Osteocyte (in vitro differentiated cells): ENCODE results near the gene DHRS13. TPM values are rescaled to one million over a fixed set of nuclear protein-coding genes. Genes with fewer than 3 reads are reported as not detected.
"Not testable (repeated sequence)": the region's sequence is repeated elsewhere in the genome, so short reads cannot be mapped to it uniquely, and the experiment has no call there.

Source experiments
- DNase-seq: peaks from one replicate; pipeline ENCODE4 v3.0.0; 2021; ENCODE audit warnings: mixed read lengths; ENCODE audit not compliant: unreplicated experiment; ENCODE audit errors: extremely low spot score
- H3K27ac Mint-ChIP-seq: one replicate; pipeline ENCODE4 v1.8.0; 2021; ENCODE audit warnings: mild to moderate bottlenecking, mixed read lengths; ENCODE audit not compliant: unreplicated experiment
- H3K27me3 Mint-ChIP-seq: one replicate; pipeline ENCODE4 v1.8.0; 2021; ENCODE audit warnings: mixed read lengths; ENCODE audit not compliant: unreplicated experiment
- H3K36me3 Mint-ChIP-seq: one replicate; pipeline ENCODE4 v1.8.0; 2021; ENCODE audit warnings: mixed read lengths; ENCODE audit not compliant: unreplicated experiment
- H3K4me1 Mint-ChIP-seq: one replicate; pipeline ENCODE4 v1.8.0; 2021; ENCODE audit warnings: mixed read lengths; ENCODE audit not compliant: unreplicated experiment
- H3K4me3 Mint-ChIP-seq: one replicate; pipeline ENCODE4 v1.8.0; 2021; ENCODE audit warnings: mild to moderate bottlenecking, moderate library complexity, mixed read lengths; ENCODE audit not compliant: unreplicated experiment
- H3K9me3 Mint-ChIP-seq: one replicate; pipeline ENCODE4 v1.8.0; 2021; ENCODE audit warnings: mixed read lengths; ENCODE audit not compliant: unreplicated experiment
- CTCF ChIP-seq: fragments of 200-600 bp; sonication (generic); IDR thresholded peaks from 2 replicates; pipeline ENCODE4 v1.5.0; 2021; ENCODE audit warnings: antibody characterized with exemption, mild to moderate bottlenecking, moderate library complexity
- total RNA-seq: library from RNA; stranded (reverse); gene quantifications from 2 replicates; pipeline ENCODE4 v1.2.1, GENCODE V29; 2021

The DHRS13 gene
- total RNA-seq, 1 donor from 2014 or later: 10.7 TPM

GRCh38 chr17:28940675-28941074 lies 37.8 kb upstream of the DHRS13 start:
- Mint-ChIP-seq H3K4me1 (peaks cover 37% of the 10 kb centered on the region), H3K27me3 (no peaks in the 10 kb centered on the region), H3K4me3 (no peak overlapping the region), H3K9me3 (no peaks in the 10 kb centered on the region), H3K27ac (no peak overlapping the region), H3K36me3 (peaks cover 10% of the 10 kb centered on the region)
- TF ChIP-seq CTCF: no peak
- no peak for DNase-seq

- Mint-ChIP-seq H3K27ac (no peak overlapping the region), H3K36me3 (peaks cover 10% of the 10 kb centered on the region), H3K9me3 (no peaks in the 10 kb centered on the region), H3K27me3 (no peaks in the 10 kb centered on the region), H3K4me1 (peaks cover 32% of the 10 kb centered on the region), H3K4me3 (no peak overlapping the region)
- no peak for DNase-seq
- TF ChIP-seq CTCF: no peak
These were observed 37.3 kb upstream of the DHRS13 start for GRCh38 chr17:28940142-28940541.

GRCh38 chr17:28938552-28938951 lies 35.7 kb upstream of the DHRS13 start:
- DNase-seq: no peak
- peaks cover 7% of the 10 kb centered on the region for H3K36me3 Mint-ChIP-seq
- no peak overlapping the region for H3K4me3 Mint-ChIP-seq
- no peak for TF ChIP-seq CTCF
- H3K9me3 Mint-ChIP-seq: no peaks in the 10 kb centered on the region
- no peaks in the 10 kb centered on the region for H3K27me3 Mint-ChIP-seq
- H3K4me1 Mint-ChIP-seq: peaks cover 22% of the 10 kb centered on the region
- H3K27ac Mint-ChIP-seq: no peak overlapping the region

GRCh38 chr17:28937044-28937729 lies 34.3 kb upstream of the DHRS13 start:
- no peak for DNase-seq
- TF ChIP-seq CTCF: no peak
- H3K9me3 Mint-ChIP-seq: no peaks in the 10 kb centered on the region
- H3K4me3 Mint-ChIP-seq: no peak overlapping the region
- H3K27me3 Mint-ChIP-seq: no peaks in the 10 kb centered on the region
- peak overlapping the region; percentile 47 for H3K27ac Mint-ChIP-seq
- peaks cover 4% of the 10 kb centered on the region for H3K36me3 Mint-ChIP-seq
- peaks cover 21% of the 10 kb centered on the region for H3K4me1 Mint-ChIP-seq

GRCh38 chr17:28935744-28936460 lies 33.0 kb upstream of the DHRS13 start:
- H3K4me1 Mint-ChIP-seq: peaks cover 21% of the 10 kb centered on the region
- H3K27ac Mint-ChIP-seq: no peak overlapping the region
- TF ChIP-seq CTCF: no peak
- no peaks in the 10 kb centered on the region for H3K9me3 Mint-ChIP-seq
- peaks cover 4% of the 10 kb centered on the region for H3K36me3 Mint-ChIP-seq
- no peak for DNase-seq
- no peak overlapping the region for H3K4me3 Mint-ChIP-seq
- no peaks in the 10 kb centered on the region for H3K27me3 Mint-ChIP-seq

GRCh38 chr17:28934508-28934907 lies 31.6 kb upstream of the DHRS13 start:
- H3K27me3 Mint-ChIP-seq, H3K9me3 Mint-ChIP-seq, H3K27ac Mint-ChIP-seq, H3K36me3 Mint-ChIP-seq, DNase-seq, H3K4me3 Mint-ChIP-seq: not testable (repeated sequence)
- peaks cover 14% of the 10 kb centered on the region for H3K4me1 Mint-ChIP-seq
